Bladder microvascular endothelial cell (primary cell): ENCODE measurements around the gene ZNF33A. TPM values are rescaled to one million over a fixed set of nuclear protein-coding genes. Genes with fewer than 3 reads are reported as not detected.

Experiments
- total RNA-seq: library from RNA; depleted of rRNA; stranded (reverse); fragments of >200 nt; gene quantifications from 2 replicates; pipeline ENCODE4 v1.2.3, GENCODE V29; 2014

The ZNF33A gene
- 8.1 and 24.0 TPM in 2 replicates for total RNA-seq

DNA sequence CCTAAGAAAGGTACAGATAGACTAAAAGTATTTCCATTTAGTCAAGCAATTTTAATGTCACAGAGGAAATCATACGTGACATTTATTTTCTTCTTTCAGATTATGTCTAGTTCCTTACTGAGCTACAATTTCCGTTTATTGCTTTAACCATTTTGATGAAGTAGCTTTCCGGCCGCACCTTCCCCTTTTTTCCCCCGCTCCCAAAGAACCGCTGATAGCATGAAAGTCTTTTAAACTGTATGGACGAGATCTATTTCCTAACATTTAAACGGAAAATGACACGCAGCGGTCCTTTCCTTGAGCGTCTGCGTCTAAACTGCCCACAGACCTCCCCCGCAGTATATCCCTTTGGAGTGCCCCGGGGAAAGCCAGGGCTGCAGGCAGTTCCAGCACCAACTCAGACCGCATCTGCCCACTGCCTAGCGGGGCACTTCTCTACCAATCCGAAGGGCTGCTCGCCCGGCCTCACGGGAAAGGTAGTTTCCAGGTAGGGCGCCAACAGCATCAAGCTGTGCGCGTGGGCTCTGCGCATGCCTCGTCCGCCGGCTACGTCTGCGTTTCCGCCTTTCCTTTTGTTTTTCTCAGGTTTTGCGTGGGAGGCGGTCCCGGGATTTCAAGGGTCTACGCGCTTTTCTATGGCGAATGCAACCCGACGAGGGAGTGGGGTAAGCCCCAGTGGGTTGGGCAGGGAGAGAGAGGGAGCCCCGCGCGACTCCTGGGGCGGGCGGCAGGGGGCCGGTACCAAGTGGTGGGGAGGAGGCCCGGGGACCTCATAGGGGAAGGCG is at the start of gene ZNF33A:
Gene ZNF33A (plus strand): TSS at position 557 of the 785 bp plus-strand sequence. CDS start 1,667 bp downstream, outside the sequence.

DNA sequence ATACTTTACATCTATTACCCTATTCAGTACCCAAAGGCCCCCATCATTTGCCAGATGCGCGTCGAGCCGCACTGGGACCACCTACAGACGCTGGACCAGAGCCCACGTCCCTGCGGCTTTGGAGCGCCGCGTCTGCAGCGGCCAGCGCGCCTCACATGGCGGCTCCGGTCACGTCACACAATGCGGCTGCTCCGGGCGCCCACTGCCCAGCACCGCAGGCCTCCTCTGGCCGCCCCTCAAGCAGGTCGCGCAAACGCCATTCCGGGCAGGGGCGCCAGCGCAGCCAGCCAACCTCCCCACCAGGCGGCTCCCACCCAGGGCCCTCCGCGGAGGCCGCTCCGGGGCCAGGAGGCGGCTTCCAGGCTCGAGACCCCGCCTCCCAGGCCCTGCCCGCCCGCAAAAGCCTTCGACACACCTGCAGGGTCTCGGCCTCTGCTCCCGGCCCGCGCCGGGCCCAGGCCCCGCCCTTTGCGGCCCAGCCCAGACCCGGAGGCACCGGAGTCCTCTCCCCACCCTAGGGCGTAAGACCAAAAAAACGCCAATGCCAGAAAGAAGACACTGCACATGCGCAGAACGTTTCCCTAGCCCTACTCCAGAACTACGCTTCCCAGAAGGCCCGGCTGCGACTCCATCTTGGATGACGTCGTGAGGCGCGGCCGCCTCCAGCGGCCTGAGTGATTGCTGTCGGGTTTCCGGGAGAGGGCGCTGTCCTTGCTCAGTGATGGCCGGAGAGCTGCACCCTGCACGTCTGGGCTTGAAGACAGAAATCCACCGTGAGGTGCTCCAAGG is 34.2 kb upstream of the ZNF33A start, which contains the start of gene ZNF25:
Gene ZNF25 (minus strand): TSS at position 557 of the 789 bp plus-strand sequence. CDS start 4,925 bp downstream, outside the sequence.

GRCh38 chr10:38094158-38094926 is 83.9 kb downstream of the ZNF33A start, which contains the start of gene ZNF37A:
Gene ZNF37A (plus strand): TSS chr10:38094337. CDS start chr10:38096618, 2,281 bp downstream.

Other genes starting within 250 kb of the ZNF33A start
- gene ZNF248, start 153.1 kb upstream of the ZNF33A start, total RNA-seq, result 3.2 and 8.9 TPM in 2 replicates
- 3.2 and 8.1 TPM in 2 replicates for gene ZNF25, start 34.0 kb upstream of the ZNF33A start, total RNA-seq
- 6.0 and 11.8 TPM in 2 replicates for gene ZNF37A, start 83.7 kb downstream of the ZNF33A start, total RNA-seq